ENCODE results near the gene ZC3H10. TPM values are rescaled to one million over a fixed set of nuclear protein-coding genes. Genes with fewer than 3 reads are reported as not detected.

Gene ZC3H10
- total RNA-seq, 4 donors from 2014 or later, result 2.1 to 5.6 (median 3.4) TPM

- Histone ChIP-seq H3K9me3 (no peaks in the 10 kb centered on the region), H3K36me3 (peaks cover 52% of the 10 kb centered on the region), H3K27me3 (no peaks in the 10 kb centered on the region), H3K4me3 (peak overlapping the region; percentile 85), H3K4me1 (peaks cover 42% of the 10 kb centered on the region), H3K27ac (no peak overlapping the region)
- 23% methylated on average over 2 of the region's 2 CpGs for WGBS
- TF ChIP-seq POLR2A (IDR thresholded peaks at IDR 0.05) (no peak), CTCF (IDR thresholded peaks at IDR 0.05) (no peak), POLR2AphosphoS5 (IDR thresholded peaks at IDR 0.05) (no peak), EP300 (IDR thresholded peaks at IDR 0.05) (no peak)
- DNase-seq (ENCODE audit: low spot score in 2 of 2), result no peak
Measured at GRCh38 chr12:56105609-56105902, 12.5 kb upstream of the ZC3H10 start.

GRCh38 chr12:56107242-56107641 is 10.8 kb upstream of the ZC3H10 start:
- no peak for TF ChIP-seq POLR2AphosphoS5 (IDR thresholded peaks at IDR 0.05)
- no peaks in the 10 kb centered on the region for H3K27me3 ChIP-seq
- H3K27ac ChIP-seq, result no peak overlapping the region
- H3K4me3 ChIP-seq, result no peak overlapping the region
- H3K9me3 ChIP-seq, result no peaks in the 10 kb centered on the region
- peaks cover 45% of the 10 kb centered on the region for H3K4me1 ChIP-seq
- H3K36me3 ChIP-seq, result peaks cover 57% of the 10 kb centered on the region
- DNase-seq (ENCODE audit: low spot score in 2 of 2), result no peak
- WGBS, result 88% methylated on average over 3 of the region's 3 CpGs

GRCh38 chr12:56110571-56110970 is 7.5 kb upstream of the ZC3H10 start:
- TF ChIP-seq EP300 (IDR thresholded peaks at IDR 0.05), result no peak
- no peak for TF ChIP-seq CTCF (IDR thresholded peaks at IDR 0.05)
- no peak for TF ChIP-seq POLR2A (IDR thresholded peaks at IDR 0.05)
- TF ChIP-seq POLR2AphosphoS5 (IDR thresholded peaks at IDR 0.05), result no peak
- Histone ChIP-seq H3K9me3 (no peaks in the 10 kb centered on the region), H3K4me1 (peaks cover 29% of the 10 kb centered on the region), H3K27me3 (no peaks in the 10 kb centered on the region), H3K27ac (peak overlapping the region; percentile 74), H3K36me3 (peaks cover 72% of the 10 kb centered on the region), H3K4me3 (no peak overlapping the region)
- no peak for DNase-seq (ENCODE audit: low spot score in 2 of 2)
- WGBS, result 65% methylated on average over 5 of the region's 5 CpGs

- DNase-seq (ENCODE audit: low spot score in 2 of 2), result no peak
- Histone ChIP-seq H3K36me3 (peaks cover 46% of the 10 kb centered on the region), H3K4me3 (no peak overlapping the region), H3K27me3 (no peaks in the 10 kb centered on the region), H3K9me3 (no peaks in the 10 kb centered on the region), H3K4me1 (peaks cover 29% of the 10 kb centered on the region), H3K27ac (no peak overlapping the region)
- TF ChIP-seq EP300 (IDR thresholded peaks at IDR 0.05) (no peak), POLR2AphosphoS5 (IDR thresholded peaks at IDR 0.05) (no peak), POLR2A (IDR thresholded peaks at IDR 0.05) (no peak), CTCF (IDR thresholded peaks at IDR 0.05) (no peak)
- 96% methylated on average over 1 of the region's 1 CpG for WGBS
Measured at GRCh38 chr12:56114084-56114483, 4.0 kb upstream of the ZC3H10 start.

- TF ChIP-seq POLR2A (IDR thresholded peaks at IDR 0.05) (no peak), EP300 (IDR thresholded peaks at IDR 0.05) (no peak), CTCF (IDR thresholded peaks at IDR 0.05) (no peak), POLR2AphosphoS5 (IDR thresholded peaks at IDR 0.05) (no peak)
- Histone ChIP-seq H3K27me3 (no peaks in the 10 kb centered on the region), H3K4me3 (peak overlapping the region; percentile 88), H3K9me3 (no peaks in the 10 kb centered on the region), H3K36me3 (peaks cover 34% of the 10 kb centered on the region), H3K4me1 (peaks cover 32% of the 10 kb centered on the region), H3K27ac (peak overlapping the region; percentile 95)
- DNase-seq (ENCODE audit: low spot score in 2 of 2), result no peak
- 34% methylated on average over 10 of the region's 10 CpGs for WGBS
Measured at GRCh38 chr12:56115329-56115728, 2.7 kb upstream of the ZC3H10 start.

Measured in suprapubic skin (tissue), 4 donors.